ENCODE results near the gene LTC4S.

DNA sequence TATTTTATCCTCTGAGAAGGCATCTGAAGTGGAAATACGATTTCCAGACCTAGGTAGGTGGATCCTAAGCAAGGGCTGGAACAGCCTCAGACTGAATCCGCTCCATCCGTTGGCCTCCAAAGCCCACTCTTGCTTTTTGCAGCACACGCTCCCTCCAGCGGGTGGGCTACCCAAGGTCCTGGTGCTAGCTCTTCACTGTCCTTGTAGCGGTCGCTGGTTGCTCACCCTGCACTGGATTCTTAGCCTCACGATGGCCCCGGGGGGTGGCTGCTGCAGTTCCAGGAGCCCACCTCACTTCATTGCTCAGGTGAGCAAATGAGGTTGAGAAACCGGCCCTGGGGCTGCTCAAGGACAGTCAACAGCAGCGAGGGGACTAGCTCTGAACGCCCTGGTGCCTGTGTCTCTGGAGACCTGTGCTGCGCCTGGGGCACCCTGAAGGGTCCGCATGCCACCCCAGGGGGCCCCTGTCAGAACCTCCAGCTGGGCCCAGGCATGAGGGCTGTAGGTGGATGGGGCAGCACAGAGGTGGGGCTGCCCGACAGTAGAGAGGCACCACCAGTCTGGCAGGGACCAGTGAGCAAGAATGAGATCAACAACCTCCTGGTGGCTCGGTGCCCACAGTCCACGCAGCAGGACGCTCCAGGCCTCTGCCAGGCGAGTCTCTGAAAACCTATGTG, 8.6 kb downstream of the LTC4S start:
- TF ChIP-seq POLR2A (IDR thresholded peaks at IDR 0.05), result no peak
- TF ChIP-seq, protein P1, sequence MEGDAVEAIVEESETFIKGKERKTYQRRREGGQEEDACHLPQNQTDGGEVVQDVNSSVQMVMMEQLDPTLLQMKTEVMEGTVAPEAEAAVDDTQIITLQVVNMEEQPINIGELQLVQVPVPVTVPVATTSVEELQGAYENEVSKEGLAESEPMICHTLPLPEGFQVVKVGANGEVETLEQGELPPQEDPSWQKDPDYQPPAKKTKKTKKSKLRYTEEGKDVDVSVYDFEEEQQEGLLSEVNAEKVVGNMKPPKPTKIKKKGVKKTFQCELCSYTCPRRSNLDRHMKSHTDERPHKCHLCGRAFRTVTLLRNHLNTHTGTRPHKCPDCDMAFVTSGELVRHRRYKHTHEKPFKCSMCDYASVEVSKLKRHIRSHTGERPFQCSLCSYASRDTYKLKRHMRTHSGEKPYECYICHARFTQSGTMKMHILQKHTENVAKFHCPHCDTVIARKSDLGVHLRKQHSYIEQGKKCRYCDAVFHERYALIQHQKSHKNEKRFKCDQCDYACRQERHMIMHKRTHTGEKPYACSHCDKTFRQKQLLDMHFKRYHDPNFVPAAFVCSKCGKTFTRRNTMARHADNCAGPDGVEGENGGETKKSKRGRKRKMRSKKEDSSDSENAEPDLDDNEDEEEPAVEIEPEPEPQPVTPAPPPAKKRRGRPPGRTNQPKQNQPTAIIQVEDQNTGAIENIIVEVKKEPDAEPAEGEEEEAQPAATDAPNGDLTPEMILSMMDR (IDR thresholded peaks at IDR 0.05), result no peak

All from uterus (tissue), 2 donors.